ENCODE results near the gene COL26A1.
"Not testable (repeated sequence)": the region's sequence is repeated elsewhere in the genome, so short reads cannot be mapped to it uniquely, and the experiment has no call there.

COL26A1 gene

DNA sequence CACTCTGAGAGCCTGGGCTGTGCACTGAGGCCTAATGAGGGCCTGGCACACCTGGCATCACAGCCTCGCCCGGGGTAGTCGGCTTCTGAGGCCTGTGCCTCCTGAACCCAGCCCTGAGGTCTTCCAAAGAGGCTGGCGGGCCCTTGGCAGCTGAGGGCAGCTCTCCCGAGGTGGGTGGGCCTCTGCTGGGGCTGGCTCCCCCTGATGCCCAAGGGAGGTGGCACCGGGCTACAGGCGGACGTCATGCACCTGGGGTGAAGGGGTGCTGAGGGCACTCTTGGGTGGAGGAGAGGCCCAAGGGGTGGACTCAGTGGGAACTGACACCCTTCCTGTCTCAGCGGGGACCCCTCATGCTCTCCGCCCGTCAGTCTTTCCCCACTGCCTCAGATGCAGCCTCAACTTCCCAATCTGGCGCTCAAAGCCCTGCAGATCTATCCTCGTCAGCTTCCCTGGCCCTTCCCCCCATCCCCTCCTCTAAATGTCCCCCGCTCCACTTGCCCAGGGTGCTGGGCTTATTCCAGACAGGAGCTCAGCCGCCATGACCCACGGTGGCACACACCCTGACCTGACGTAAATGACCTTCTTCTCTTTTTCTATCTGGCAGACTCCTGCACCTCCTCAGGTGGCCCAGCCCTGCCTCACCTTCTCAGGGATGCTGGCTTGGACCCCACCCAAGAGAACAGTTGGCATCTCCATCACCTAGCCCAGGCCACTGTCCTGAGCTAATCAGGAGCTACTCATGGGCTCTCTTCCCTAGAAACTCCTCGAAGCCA lies 228.2 kb downstream of the COL26A1 start:
- DNase-seq (ENCODE audit: low read depth in 3 of 3, low spot score in 1 of 3) = no peak

GRCh38 chr7:101591504-101591903 lies 228.8 kb downstream of the COL26A1 start:
- no peak for DNase-seq (ENCODE audit: low read depth in 3 of 3, low spot score in 1 of 3)

DNA sequence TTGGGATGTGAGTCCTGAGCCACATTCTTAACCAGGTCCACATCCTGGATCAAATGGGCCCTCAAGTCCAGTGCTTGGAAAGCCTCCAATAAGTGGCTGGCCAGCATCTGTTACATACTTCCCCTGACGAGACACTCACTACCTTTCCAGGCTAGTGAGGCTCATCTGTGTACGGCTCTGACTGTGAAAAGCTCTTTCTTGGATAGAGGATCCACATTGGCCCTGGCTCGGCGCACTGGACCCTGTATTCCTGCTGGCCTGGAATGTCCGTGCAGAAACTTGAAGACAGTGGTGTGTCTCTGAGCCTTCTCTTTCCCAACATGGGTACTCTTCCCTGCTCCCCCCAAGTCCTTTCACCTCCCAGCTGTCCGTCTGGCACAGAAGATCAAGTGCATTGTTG lies 230.9 kb downstream of the COL26A1 start:
- no peak for DNase-seq (ENCODE audit: low read depth in 3 of 3, low spot score in 1 of 3)

DNA sequence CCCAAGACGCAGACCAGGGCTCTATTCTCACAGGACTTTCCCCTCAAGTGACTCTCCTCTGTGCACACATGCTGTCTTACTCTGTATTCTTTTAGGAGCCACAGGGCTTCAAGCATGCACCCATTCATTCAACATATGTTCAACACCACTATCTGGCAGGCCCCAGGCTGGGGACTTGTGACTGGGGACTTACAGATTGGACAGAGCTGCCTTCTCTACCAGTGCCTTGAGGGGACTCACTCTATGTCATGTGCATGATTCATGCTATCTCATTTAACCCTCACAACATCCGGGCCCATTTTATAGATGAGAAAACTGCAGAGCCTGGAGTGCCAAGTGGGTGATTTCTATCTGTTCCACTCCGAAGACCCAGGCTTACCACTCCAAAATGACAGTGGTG lies 232.1 kb downstream of the COL26A1 start:
- no peak for DNase-seq (ENCODE audit: low read depth in 3 of 3, low spot score in 1 of 3)

- no peak for DNase-seq (ENCODE audit: low read depth in 3 of 3, low spot score in 1 of 3)
These were observed 232.6 kb downstream of the COL26A1 start for GRCh38 chr7:101595246-101595645.

GRCh38 chr7:101595766-101596537 lies 233.3 kb downstream of the COL26A1 start:
- DNase-seq (ENCODE audit: low read depth in 3 of 3, low spot score in 1 of 3) = no peak

- DNase-seq (ENCODE audit: low read depth in 3 of 3, low spot score in 1 of 3) = no peak
These were observed 234.2 kb downstream of the COL26A1 start for GRCh38 chr7:101596898-101597297.

DNA sequence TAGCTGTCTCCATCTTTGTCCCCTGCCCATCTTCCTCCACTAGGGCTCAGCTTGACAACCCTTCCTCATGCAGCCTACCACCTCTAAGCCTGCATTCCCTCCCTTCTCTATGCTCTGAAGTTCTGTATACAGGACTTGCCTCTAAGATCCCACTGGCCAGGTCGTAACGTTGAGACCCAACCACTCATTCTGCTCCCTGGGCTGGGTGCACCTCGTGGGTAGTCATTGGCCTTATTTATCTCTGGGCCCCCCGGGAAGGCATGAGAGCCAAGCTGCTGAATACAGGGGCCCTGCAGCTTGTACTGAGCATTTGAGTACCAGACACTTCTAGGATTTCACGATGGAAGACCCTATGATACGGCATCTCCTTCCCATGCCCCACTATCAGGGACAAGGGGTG lies 235.3 kb downstream of the COL26A1 start:
- DNase-seq (ENCODE audit: low read depth in 3 of 3, low spot score in 1 of 3) = no peak

- no peak for DNase-seq (ENCODE audit: low read depth in 3 of 3, low spot score in 1 of 3)
These were observed 235.8 kb downstream of the COL26A1 start for GRCh38 chr7:101598422-101598985.

DNA sequence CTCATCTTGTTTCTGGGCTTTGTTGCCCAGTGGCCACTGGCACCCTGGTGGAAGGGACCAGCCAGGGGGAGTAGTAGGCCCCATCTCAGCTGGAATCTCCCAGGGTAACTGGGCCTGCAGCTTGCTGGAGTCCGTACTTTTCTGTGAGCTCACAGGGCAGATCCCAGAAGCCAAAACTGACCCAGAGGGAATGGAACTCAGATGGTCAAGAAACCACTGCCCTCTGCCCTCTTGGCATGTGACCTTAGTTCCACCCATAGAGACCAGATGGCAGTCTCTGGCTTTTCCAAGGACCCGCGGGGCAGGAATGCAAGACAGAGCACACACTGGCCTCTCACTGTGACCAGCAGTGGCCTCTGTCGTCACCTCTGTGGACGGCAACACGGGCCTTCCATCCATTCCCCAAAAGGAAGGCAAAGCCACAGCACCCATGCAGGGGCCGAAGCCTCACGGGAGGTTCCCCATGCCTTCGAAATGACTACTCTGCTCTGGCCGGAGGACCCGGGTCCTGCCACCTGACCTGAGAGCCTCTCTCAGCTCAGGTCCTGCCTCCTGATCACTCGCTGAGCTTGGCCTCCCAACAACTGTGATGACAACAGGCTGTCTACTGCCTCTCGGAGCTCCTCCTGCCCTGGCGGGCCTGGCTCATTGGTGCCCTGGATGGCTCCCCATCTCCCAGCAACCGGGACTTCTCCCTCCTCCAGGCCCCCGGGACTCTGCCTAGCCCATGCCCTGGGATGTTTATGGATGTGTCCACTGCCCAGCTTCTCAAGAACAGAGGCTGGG lies 236.5 kb downstream of the COL26A1 start:
- no peak for DNase-seq (ENCODE audit: low read depth in 3 of 3, low spot score in 1 of 3)

DNA sequence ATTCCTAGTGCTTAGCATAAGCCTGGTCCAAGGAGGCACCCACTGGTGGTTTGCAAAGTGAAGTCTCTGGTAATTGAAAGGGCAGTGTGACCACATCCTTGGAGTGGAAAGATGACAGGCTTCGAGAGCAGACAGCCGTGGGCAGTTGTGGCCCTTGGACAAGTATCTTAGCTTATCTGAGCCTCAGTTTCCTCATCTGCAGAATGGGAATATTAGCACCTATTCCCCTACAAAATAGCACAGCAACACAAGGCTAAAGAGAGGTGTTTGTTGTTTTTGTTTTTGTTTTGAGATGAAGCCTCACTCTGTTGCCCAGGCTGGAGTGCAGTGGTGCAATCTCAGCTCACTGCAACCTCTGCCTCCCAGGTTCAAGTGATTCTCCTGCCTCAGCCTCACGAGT lies 237.1 kb downstream of the COL26A1 start:
- no peak for DNase-seq (ENCODE audit: low read depth in 3 of 3, low spot score in 1 of 3)

GRCh38 chr7:101602082-101602481 lies 239.4 kb downstream of the COL26A1 start:
- no peak for DNase-seq (ENCODE audit: low read depth in 3 of 3, low spot score in 1 of 3)

DNA sequence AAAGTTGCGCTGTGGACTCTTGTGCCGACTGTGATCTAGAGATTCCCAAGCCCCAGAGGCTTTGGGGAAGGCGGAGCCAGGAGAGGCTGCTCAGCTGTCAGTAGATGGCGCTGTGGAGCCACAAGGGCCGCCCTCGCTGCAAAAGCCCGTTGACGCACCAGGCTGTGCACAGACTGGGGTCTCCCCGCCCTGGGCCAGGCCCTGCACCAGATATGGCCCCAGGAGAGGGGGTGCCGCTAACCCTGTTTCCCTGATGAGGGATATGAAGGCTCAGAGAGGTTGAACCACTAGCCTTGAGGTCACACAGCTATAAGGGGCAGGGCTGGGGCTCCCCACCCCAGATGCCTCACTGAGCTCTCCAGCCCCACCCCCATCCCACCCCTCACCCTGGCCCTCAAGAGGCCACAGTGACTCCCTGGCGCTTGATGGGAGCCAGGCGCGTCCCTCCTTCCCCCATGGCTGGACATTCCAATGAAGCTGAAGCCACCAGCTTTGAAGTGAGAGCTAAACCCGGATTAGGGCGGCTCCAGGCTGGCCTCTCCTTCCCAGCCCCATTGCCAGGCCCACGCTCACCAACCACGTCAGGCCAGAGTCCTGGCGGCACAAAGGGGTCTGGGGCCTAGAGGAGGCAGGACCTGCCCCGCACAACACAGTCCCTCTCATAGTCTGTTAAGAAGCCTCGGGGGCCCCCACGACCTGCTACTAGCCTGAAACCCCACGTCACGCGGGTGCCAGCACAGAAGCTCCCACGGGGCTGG lies 240.0 kb downstream of the COL26A1 start:
- DNase-seq (ENCODE audit: low read depth in 3 of 3, low spot score in 1 of 3) = peak; percentile 9 to 56 (median 34)

GRCh38 chr7:101604331-101604933 lies 241.8 kb downstream of the COL26A1 start:
- DNase-seq (ENCODE audit: low read depth in 3 of 3, low spot score in 1 of 3) = no peak

DNA sequence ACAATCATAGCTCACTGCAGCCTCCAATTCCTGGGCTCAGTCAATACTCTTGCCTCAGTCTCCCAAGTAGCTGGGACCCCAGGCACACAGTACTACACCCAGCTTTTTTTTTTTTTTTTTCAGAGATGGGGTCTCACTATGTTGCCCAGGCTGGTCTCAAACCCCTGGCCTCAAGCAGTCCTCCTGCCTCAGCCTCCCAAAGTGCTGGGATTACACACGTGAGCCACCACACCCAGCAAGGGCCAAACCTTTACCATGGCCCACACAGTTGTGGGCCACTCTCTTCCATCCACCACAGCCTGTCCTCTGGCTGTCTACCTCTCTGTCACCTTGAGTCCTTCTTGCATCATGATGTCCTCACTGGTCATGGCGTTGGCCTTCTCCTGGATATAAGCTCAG lies 242.3 kb downstream of the COL26A1 start:
- DNase-seq (ENCODE audit: low read depth in 3 of 3, low spot score in 1 of 3) = not testable (repeated sequence)

DNA sequence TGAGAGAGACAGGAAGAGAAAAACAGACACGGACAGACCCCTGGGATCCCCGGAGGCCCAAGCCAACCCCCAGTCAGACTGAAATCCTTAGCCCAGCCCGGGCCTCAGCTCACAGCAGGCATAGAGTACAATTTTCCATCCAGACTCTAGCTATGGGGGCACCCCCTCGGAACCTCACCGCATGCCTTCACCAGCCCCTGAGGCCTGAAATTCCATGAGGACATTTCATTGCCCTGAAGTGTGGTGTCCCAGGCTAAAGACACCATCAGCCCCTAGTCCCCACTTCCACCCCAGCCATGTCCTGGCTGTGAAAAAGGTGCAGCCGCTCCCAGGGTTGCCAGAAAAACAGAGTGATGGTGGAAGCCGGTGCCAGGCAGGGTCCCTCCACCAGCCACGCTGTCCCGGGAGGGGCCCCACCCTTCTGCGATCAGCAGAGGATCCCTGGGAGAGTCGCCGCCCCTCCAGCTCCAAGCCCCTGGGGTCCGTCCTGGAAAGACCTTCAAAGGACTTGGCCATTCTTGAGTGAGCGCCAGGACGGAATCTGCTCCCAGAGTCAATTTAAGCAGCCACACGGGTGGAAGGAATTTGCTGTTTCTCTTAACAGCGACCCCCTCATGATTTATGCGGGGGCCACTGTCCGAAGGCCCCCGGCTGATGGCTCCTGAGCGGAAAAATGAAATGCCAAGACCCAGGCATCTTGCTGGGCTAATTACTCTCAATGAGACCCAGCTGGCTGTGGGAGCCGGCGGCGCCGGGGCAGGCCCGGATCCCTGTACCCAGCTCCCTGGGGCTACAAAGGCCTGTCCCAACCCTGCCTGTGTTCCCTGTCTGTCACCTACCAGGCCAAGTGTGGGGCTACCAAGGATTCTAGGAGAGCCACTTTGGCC lies 243.2 kb downstream of the COL26A1 start:
- no peak for DNase-seq (ENCODE audit: low read depth in 3 of 3, low spot score in 1 of 3)

GRCh38 chr7:101606498-101606923 lies 243.8 kb downstream of the COL26A1 start:
- DNase-seq (ENCODE audit: low read depth in 3 of 3, low spot score in 1 of 3) = no peak

All from stimulated activated CD4-positive, alpha-beta T cell treated with anti-CD3 and anti-CD28 coated beads, TNF-alpha, amount 100 ng/mL, for 1 hour (primary cell).